Endothelial cell (in vitro differentiated cells): ENCODE measurements around the gene APOH. TPM values are rescaled to one million over a fixed set of nuclear protein-coding genes. Genes with fewer than 3 reads are reported as not detected.

Experiments used
- DNase-seq: peaks from one replicate; pipeline ENCODE4 v3.0.0; 2021; ENCODE audit warnings: low spot score
- H3K27ac Mint-ChIP-seq: one replicate; pipeline ENCODE4 v1.8.0; 2021; ENCODE audit warnings: mixed read lengths, inconsistent platforms; ENCODE audit not compliant: unreplicated experiment
- H3K27me3 Mint-ChIP-seq: one replicate; pipeline ENCODE4 v1.8.0; 2021; ENCODE audit warnings: mild to moderate bottlenecking, moderate library complexity, mixed read lengths, inconsistent platforms; ENCODE audit not compliant: unreplicated experiment
- H3K36me3 Mint-ChIP-seq: one replicate; pipeline ENCODE4 v1.8.0; 2021; ENCODE audit warnings: mild to moderate bottlenecking, low read depth, mixed read lengths, inconsistent platforms; ENCODE audit not compliant: unreplicated experiment
- H3K4me1 Mint-ChIP-seq: one replicate; pipeline ENCODE4 v1.8.0; 2021; ENCODE audit warnings: mild to moderate bottlenecking, mixed read lengths, inconsistent platforms; ENCODE audit not compliant: unreplicated experiment
- H3K4me3 Mint-ChIP-seq: one replicate; pipeline ENCODE4 v1.8.0; 2021; ENCODE audit warnings: mild to moderate bottlenecking, mixed read lengths, inconsistent platforms; ENCODE audit not compliant: unreplicated experiment
- H3K9me3 Mint-ChIP-seq: one replicate; pipeline ENCODE4 v1.8.0; 2021; ENCODE audit warnings: mixed read lengths, inconsistent platforms; ENCODE audit not compliant: unreplicated experiment
- CTCF ChIP-seq: fragments of 200-600 bp; sonication (generic); IDR thresholded peaks from one replicate; pipeline ENCODE4 v1.5.0; 2021; ENCODE audit warnings: antibody characterized with exemption; ENCODE audit not compliant: unreplicated experiment
- total RNA-seq: library from RNA; stranded (reverse); fragmentation: NEBNext Ultra II Directional; extraction: Animal tissue kit (Norgen Biotek cat#: 25700); gene quantifications from one replicate; pipeline ENCODE4 v1.2.1, GENCODE V29; 2021; ENCODE audit not compliant: unreplicated experiment

APOH gene
- total RNA-seq, 1 donor from 2014 or later = not detected

- Mint-ChIP-seq H3K9me3 (no peaks in the 10 kb centered on the region), H3K4me1 (no peaks in the 10 kb centered on the region), H3K4me3 (no peak overlapping the region), H3K36me3 (peaks cover 4% of the 10 kb centered on the region), H3K27ac (no peak overlapping the region), H3K27me3 (peaks cover 1% of the 10 kb centered on the region)
- TF ChIP-seq CTCF = no peak
- DNase-seq = no peak
Measured at GRCh38 chr17:66167189-66167815, 61.9 kb downstream of the APOH start.

DNA sequence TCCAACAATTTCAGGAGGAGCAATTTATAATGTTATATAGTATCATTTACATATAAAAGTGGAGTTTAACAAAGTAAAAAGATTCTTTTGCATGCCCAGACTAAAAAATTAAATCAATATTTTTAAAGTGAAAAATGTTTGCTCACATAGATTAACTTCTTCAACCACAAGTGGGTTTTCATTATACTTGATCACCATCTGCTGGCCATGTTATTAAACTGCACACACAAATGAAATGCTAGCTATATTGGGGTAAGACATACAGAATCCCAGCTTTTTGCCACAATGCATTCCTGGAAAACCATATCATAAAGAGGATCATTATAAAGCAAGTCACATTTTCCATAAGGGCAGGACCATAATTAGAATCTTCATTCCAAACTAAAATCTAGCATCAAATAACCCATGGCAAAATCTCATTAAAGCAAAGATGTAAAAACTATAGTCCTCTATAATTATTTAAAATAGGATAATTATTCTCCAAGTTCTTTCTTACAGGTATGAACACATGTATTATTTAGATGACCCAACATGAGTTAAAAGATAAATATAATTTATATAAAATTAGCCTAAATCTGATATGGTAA is 63.6 kb downstream of the APOH start:
- peak; percentile 82 for TF ChIP-seq CTCF
- H3K9me3 Mint-ChIP-seq = no peaks in the 10 kb centered on the region
- no peak overlapping the region for H3K27ac Mint-ChIP-seq
- H3K4me1 Mint-ChIP-seq = no peaks in the 10 kb centered on the region
- H3K4me3 Mint-ChIP-seq = no peak overlapping the region
- peaks cover 1% of the 10 kb centered on the region for H3K27me3 Mint-ChIP-seq
- H3K36me3 Mint-ChIP-seq = peaks cover 8% of the 10 kb centered on the region
- peak; percentile 35 for DNase-seq

Other genes with a start within 250 kb of the APOH start
- 26.3 TPM for gene CEP112, start 37.3 kb downstream of the APOH start, total RNA-seq
- gene PRKCA, start 73.2 kb upstream of the APOH start, total RNA-seq = 2.1 TPM